SJCRH30 (cell line): Measurements from ENCODE around the gene CYP27B1. TPM values are rescaled to one million over a fixed set of nuclear protein-coding genes. Genes with fewer than 3 reads are reported as not detected.

Experiments used
- DNase-seq, 2 experiments: peaks; one replicate each; pipeline ENCODE4 v3.0.0-alpha.2; 2015 to 2020
- H3K27ac ChIP-seq: fragments of 250-450 bp; sonication (Bioruptor Pico); 2 replicates; pipeline ENCODE4 v1.5.1; 2020; ENCODE audit warnings: mild to moderate bottlenecking, moderate library complexity
- H3K27me3 ChIP-seq: fragments of 250-450 bp; sonication (Bioruptor Pico); 2 replicates; pipeline ENCODE4 v1.5.1; 2020; ENCODE audit warnings: mild to moderate bottlenecking, moderate library complexity
- H3K36me3 ChIP-seq: fragments of 250-450 bp; sonication (Bioruptor Pico); 2 replicates; pipeline ENCODE4 v1.5.1; 2020; ENCODE audit warnings: mild to moderate bottlenecking, moderate library complexity
- H3K4me1 ChIP-seq: fragments of 250-450 bp; sonication (Bioruptor Pico); 2 replicates; pipeline ENCODE4 v1.5.1; 2020; ENCODE audit warnings: mild to moderate bottlenecking, moderate library complexity
- H3K4me3 ChIP-seq: fragments of 250-450 bp; sonication (Bioruptor Pico); 2 replicates; pipeline ENCODE4 v1.5.1; 2020; ENCODE audit warnings: mild to moderate bottlenecking, moderate library complexity
- H3K9me3 ChIP-seq: fragments of 250-450 bp; sonication (Bioruptor Pico); replicated peaks from 2 replicates; pipeline ENCODE4 v1.5.1; 2020; ENCODE audit warnings: mild to moderate bottlenecking, moderate library complexity
- total RNA-seq: library from RNA; depleted of rRNA; stranded (reverse); fragments of >200 nt; shearing (Covaris generic); gene quantifications from 2 replicates; pipeline ENCODE4 v1.2.3, GENCODE V29; 2014

Gene CYP27B1
- total RNA-seq, 1 experiment from 2014 or later, result 97.4 TPM

DNA sequence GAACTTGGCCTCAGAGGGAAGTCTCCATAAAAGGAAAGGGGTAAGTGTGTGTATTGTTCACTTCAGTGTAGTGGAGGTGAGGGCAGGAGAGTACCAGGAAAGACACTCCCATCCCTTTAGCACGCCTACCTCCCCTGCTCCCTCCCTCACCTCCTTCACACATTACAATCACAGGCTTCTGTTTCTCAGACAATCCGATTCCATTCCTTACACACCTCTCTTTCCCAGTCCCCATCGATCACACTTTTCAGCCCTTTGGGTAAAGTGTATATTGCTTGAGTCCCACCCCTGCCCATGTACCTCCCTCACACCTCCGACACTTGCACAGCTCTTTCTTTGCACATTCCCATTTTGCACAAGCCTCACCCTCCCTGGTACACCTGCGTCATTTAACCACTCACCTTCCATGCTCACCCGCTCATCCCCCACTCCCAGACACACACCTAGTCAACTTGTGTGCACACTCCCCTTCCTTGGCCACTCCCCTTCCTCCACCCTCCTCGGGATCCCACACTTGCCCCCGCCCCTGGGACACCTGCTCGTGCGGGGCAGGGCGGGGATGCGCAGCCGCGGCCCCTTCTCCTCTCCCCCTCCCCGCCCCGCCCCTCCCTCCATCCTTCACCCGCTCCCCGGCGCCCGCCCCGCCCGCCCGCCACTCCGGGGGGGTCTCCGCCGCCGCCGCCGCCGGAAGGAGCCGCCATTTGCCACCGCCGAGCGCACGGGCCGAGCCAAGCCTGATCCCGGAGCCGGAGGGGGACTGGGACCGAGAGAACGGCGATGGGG, 12.3 kb downstream of the CYP27B1 start, which contains the start of gene MARCHF9:
MARCHF9 (plus strand) TSS at position 693 of the 783 bp plus-strand sequence. CDS start 426 bp downstream, outside the sequence.
- peaks cover 23% of the 10 kb centered on the region for H3K36me3 ChIP-seq
- H3K4me1 ChIP-seq, result peaks cover 27% of the 10 kb centered on the region
- H3K9me3 ChIP-seq, result no peaks in the 10 kb centered on the region
- H3K27me3 ChIP-seq, result peaks cover 7% of the 10 kb centered on the region
- no peak within 1 kb of the TSS for H3K27ac ChIP-seq
- peak within 1 kb of the TSS; percentile 60 for H3K4me3 ChIP-seq
- DNase-seq, result peak; percentile 100

DNA sequence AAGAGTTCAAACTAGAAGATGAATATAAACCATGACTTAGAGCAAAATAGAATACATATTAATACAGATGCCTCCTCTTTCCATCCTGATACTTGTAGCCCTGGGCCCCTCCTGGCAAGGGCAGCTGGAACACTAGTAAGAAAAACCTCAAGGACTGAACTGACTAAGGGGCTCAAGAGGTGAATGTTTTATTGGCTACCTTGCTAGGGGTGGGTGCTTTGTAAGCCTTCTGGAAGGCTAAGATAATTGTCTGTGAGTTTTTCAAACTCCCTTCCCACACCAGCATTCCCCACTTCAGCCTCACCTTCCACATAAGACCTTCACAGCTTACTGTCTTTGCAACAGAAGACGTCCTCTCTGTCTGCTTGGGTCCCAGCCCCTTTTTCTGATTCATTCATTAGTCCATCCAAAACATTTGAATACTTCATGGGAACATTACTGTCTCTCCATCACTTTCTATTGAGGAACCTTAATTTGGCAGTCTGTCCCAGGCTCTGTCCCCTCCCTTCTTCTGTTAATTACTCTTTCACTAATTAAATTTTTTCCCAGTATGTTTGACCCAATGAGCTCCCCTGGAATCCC, 13.0 kb downstream of the CYP27B1 start:
- no peak overlapping the region for H3K4me3 ChIP-seq
- peaks cover 29% of the 10 kb centered on the region for H3K36me3 ChIP-seq
- H3K27me3 ChIP-seq, result peaks cover 7% of the 10 kb centered on the region
- DNase-seq, result no peak
- H3K9me3 ChIP-seq, result no peaks in the 10 kb centered on the region
- H3K27ac ChIP-seq, result no peak overlapping the region
- peaks cover 27% of the 10 kb centered on the region for H3K4me1 ChIP-seq

DNA sequence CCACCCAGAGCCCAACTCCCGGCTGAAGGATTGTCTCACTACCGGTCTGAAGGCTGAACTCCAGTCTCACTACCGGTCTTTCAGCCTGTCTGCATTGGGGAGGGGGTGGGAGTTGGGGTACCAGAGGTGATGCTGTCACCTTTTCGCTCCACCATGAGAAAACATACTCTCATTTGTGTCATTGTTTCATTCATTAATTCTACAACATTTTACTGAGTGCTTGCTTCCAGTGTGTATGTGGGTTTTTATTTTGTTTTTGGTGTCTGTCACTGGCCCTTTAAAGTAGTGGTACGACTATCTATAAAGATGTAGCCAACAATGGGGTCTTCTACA, 14.2 kb downstream of the CYP27B1 start:
- Histone ChIP-seq H3K9me3 (no peaks in the 10 kb centered on the region), H3K27ac (no peak overlapping the region), H3K4me3 (peak overlapping the region; percentile 30), H3K27me3 (peaks cover 7% of the 10 kb centered on the region), H3K4me1 (peaks cover 27% of the 10 kb centered on the region), H3K36me3 (peaks cover 41% of the 10 kb centered on the region)
- DNase-seq, result no peak

DNA sequence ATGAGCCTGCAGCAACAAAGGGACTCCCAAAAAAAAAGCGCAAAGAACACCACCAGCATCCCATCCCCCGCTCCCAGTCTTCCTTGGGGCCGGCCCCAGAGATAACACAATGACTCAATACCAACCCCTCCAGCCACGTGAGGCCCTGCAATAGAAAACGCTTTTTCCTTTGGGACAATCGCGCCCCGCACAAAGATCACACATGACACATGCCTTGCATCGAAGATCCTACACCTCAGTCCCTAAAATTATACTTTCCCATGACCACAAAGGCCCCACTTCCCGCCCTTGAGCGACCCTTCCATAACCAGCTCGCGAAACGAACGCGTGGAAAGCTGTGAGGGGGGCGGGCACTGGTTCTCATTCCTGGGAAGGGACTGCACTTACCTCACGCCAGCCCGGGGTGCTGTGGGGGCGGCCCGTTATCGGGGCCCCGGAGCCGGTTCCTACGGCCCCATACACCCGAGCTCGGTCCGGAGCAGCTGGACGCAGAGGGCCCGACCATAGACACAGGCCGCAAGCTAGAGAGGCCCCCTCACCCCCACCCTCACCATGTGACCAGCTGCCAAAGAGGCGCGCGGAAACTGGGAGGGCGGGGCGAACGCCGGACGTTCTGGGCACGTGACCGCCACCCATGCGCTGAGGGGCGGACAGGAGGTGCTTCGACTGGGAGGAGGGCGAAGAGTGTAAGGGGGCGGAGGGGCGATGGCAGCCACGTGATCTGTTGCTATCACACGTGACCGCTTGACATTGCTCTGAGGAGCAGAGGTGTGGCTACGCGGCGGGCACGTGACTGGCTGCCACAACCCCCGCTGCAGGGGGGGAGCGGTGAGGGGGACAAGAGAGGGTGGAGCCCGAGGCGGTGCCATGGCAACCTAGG, 14.8 kb downstream of the CYP27B1 start, which contains the start of gene CDK4:
CDK4 (minus strand) TSS at position 523 of the 880 bp plus-strand sequence. CDS start 593 bp downstream, outside the sequence.
- Histone ChIP-seq H3K36me3 (peaks cover 47% of the 10 kb centered on the region), H3K4me3 (peak within 1 kb of the TSS; percentile 89), H3K4me1 (peaks cover 27% of the 10 kb centered on the region), H3K27ac (peak within 1 kb of the TSS; percentile 95), H3K9me3 (no peaks in the 10 kb centered on the region), H3K27me3 (peaks cover 7% of the 10 kb centered on the region)
- peak; percentile 100 for DNase-seq

DNA sequence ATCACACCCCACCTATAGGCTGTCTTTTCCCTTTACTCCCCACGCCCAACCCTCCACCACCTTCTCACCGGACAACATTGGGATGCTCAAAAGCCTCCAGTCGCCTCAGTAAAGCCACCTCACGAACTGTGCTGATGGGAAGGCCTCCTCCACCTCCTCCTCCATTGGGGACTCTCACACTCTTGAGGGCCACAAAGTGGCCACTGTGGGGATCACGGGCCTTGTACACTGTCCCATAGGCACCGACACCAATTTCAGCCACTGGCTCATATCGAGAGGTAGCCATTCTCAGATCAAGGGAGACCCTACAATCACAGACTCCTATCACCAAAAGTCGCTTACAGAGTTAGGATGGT, 15.5 kb downstream of the CYP27B1 start:
- H3K9me3 ChIP-seq, result no peaks in the 10 kb centered on the region
- peak overlapping the region; percentile 95 for H3K27ac ChIP-seq
- peaks cover 53% of the 10 kb centered on the region for H3K36me3 ChIP-seq
- peak in 1 of 2 experiments; percentile 87 for DNase-seq
- peaks cover 7% of the 10 kb centered on the region for H3K27me3 ChIP-seq
- H3K4me3 ChIP-seq, result peak overlapping the region; percentile 89
- peaks cover 26% of the 10 kb centered on the region for H3K4me1 ChIP-seq

DNA sequence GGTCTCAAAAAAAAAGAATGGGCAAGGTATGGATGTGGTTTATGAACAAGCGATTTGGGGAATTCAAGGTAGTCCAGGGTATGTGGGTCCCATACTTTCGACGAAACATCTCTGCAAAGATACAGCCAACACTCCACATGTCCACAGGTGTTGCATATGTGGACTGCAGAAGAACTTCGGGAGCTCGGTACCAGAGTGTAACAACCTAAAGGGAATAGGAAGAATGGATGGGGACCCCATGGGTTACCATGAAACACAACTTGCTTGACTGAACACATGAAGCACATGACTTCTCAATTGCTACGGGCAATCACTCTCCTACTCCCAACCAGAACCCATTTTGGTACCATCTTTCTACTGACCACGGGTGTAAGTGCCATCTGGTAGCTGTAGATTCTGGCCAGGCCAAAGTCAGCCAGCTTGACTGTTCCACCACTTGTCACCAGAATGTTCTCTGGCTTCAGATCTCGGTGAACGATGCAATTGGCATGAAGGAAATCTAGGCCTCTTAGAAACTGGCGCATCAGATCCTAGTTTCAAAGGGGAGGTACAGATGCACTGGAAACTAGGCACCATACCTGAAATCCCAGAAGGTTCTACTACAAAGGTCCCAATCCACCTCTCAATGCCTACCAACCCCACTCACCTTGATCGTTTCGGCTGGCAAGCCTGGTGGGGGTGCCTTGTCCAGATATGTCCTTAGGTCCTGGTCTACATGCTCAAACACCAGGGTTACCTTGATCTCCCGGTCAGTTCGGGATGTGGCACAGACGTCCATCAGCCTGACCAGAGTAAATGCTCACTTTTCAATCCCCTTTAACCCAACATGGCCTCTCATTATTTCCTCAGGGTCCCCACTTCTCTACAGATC, 16.1 kb downstream of the CYP27B1 start:
- Histone ChIP-seq H3K4me3 (peak overlapping the region; percentile 89), H3K36me3 (peaks cover 59% of the 10 kb centered on the region), H3K27me3 (peaks cover 7% of the 10 kb centered on the region), H3K4me1 (peaks cover 27% of the 10 kb centered on the region), H3K9me3 (no peaks in the 10 kb centered on the region), H3K27ac (peak overlapping the region; percentile 95)
- peak in 1 of 2 experiments; percentile 68 for DNase-seq

DNA sequence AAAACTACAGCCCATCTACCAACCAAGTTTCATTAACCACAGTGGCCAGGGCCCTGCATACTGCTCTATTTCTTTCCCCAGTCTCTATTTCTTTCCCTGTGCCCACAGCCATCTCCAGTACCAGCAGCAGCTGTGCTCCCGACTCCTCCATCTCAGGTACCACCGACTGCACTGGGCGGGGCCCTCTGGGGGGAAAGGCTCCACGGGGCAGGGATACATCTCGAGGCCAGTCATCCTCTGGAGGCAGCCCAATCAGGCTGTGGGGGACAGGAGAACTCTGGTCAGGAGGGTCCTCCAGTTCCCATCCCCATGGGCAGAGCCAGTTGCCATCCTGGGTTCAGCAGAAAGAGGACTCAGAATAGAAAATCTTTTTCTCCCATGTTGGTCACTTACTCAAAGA, 17.8 kb downstream of the CYP27B1 start:
- H3K36me3 ChIP-seq, result peaks cover 62% of the 10 kb centered on the region
- peaks cover 1% of the 10 kb centered on the region for H3K27me3 ChIP-seq
- H3K4me1 ChIP-seq, result peaks cover 30% of the 10 kb centered on the region
- DNase-seq, result peak in 1 of 2 experiments; percentile 79
- H3K4me3 ChIP-seq, result no peak overlapping the region
- no peak overlapping the region for H3K27ac ChIP-seq
- no peaks in the 10 kb centered on the region for H3K9me3 ChIP-seq

DNA sequence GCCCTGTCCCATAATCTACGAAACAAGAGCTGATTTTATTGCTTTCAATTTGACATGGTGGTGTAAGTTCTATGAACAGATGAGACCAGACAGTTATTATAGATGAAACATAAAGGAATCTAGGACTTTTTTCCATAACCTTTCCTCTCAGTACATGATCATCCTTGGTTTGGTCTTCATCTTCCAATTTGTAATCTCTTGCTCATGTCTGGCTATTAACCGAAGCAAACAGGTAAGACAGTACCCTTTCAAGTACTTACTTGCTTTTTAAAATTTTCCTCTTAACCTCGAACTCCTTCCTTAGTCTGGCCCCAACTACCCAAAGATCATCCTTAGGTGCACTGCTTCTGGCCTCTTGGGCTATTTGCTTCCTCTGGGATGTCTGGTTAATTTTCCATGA, 20.9 kb downstream of the CYP27B1 start:
- H3K9me3 ChIP-seq, result no peaks in the 10 kb centered on the region
- peaks cover 55% of the 10 kb centered on the region for H3K36me3 ChIP-seq
- peak overlapping the region; percentile 64; the same call in 1 of the 2 replicates for H3K4me3 ChIP-seq
- DNase-seq, result peak in 1 of 2 experiments; percentile 80
- peaks cover 25% of the 10 kb centered on the region for H3K4me1 ChIP-seq
- no peak overlapping the region; the same call in 1 of the 2 replicates for H3K27ac ChIP-seq
- H3K27me3 ChIP-seq, result peaks cover 23% of the 10 kb centered on the region

DNA sequence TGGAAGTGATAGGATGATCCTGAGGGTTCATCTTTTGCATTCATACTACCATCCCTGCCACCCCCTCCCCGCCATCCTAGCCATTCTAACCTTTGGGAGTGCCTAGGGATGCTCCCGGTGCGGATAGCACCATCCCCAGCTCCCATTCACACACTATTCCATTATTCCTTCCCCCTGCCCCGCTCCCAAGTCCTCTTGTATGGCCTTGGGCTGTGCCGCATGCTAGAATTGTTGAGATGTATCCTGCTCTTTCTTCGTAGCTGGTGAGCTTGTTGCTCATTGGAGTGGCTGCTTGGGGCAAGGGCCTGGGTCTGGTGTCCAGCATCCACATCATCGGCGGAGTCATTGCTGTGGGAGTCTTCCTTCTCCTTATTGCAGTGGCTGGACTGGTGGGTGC, 21.4 kb downstream of the CYP27B1 start:
- no peaks in the 10 kb centered on the region for H3K9me3 ChIP-seq
- H3K4me1 ChIP-seq, result peaks cover 20% of the 10 kb centered on the region
- H3K27ac ChIP-seq, result peak overlapping the region; percentile 89
- peak overlapping the region; percentile 64 for H3K4me3 ChIP-seq
- no peak for DNase-seq
- peaks cover 29% of the 10 kb centered on the region for H3K27me3 ChIP-seq
- H3K36me3 ChIP-seq, result peaks cover 50% of the 10 kb centered on the region

DNA sequence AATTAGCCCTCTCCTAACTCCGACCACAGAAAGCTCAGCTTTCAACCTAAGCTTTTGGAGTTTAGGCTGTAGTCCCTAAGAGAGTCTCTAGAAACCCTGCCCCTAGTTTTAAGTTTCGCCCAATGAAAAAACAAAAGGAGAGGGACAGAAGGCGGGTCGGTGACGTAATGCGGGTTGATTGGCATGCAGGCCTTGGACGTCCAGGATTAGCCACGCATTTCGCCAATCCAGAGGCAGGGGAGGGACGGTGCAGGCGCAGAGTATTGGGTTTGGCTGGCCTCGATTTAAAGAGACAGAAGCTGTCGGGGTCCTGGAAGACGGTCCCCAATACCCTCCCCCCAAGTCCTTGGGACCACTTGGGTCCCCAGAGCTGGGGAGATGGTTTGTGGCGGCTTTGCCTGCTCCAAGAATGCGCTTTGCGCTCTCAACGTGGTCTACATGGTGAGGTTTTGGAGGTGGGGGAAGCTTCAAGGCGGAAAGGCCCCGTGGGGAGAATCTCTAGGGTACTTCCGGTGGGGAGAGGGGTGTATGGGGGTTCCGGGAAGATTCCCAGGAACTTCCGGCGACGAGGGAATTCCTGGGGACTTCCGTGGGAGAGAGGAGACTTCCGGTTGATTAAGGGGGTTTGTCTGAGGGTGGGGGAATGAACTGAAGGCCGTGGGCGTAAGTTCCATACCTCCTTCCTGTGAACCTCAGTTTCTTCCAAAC, 21.9 kb downstream of the CYP27B1 start, which contains the start of gene TSPAN31:
TSPAN31 (plus strand) TSS at position 263 of the 708 bp plus-strand sequence; CDS start at position 379, 116 bp downstream.
- peaks cover 44% of the 10 kb centered on the region for H3K36me3 ChIP-seq
- peak within 1 kb of the TSS; percentile 89 for H3K27ac ChIP-seq
- peaks cover 19% of the 10 kb centered on the region for H3K4me1 ChIP-seq
- peaks cover 34% of the 10 kb centered on the region for H3K27me3 ChIP-seq
- H3K9me3 ChIP-seq, result no peaks in the 10 kb centered on the region
- peak; percentile 100 for DNase-seq
- H3K4me3 ChIP-seq, result peak within 1 kb of the TSS; percentile 64

DNA sequence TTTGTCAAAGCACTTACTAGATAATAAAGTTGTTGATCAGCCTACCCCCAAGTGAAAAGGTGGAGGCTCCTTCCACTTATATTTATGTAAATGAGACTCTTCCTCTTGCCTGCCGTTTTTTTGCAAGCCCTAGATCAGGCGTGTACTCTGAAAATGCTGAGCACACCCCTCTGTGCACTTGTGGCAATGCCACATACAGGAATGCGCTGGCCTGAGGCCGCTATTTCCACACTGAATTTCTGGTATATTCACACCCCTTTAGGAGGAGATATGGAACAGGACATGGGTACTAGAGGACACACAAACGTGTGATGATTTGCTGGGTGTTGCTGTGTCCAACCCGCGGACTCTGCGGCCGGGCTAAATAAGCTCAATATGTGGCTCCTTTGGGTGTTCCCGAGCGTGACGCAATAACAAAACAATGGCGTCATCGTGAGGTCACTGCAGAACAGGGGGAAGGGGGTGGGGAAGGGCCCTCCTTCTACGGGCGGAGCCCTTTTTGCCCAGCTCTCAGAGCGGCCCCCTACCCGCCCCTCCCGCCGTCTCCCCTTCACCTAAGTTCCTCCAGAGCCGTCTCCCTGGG, 22.6 kb downstream of the CYP27B1 start:
- H3K9me3 ChIP-seq, result no peaks in the 10 kb centered on the region
- H3K4me1 ChIP-seq, result peaks cover 20% of the 10 kb centered on the region
- peak overlapping the region; percentile 64 for H3K4me3 ChIP-seq
- H3K27me3 ChIP-seq, result peaks cover 41% of the 10 kb centered on the region
- peaks cover 38% of the 10 kb centered on the region for H3K36me3 ChIP-seq
- no peak for DNase-seq
- peak overlapping the region; percentile 89 for H3K27ac ChIP-seq

DNA sequence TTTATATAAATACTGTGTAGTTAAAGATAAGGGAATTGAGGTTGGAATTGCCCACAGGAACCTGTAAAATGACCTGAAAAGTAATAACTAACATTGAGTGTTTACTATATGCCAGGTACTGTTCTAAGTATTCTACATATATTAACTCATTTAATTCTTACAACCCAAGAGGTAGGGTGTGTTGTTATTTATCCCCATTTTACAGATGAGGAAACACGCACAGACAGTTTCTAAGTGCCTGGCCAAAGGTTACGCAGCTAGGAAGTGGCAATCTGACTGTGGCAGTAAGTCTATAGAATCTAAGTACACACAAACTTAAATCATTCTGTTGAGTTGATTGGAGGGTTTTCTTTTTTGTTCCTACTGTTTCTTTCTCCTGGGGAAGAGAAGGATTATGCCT, 23.1 kb downstream of the CYP27B1 start:
- DNase-seq, result no peak
- Histone ChIP-seq H3K27ac (no peak overlapping the region), H3K27me3 (peaks cover 45% of the 10 kb centered on the region), H3K9me3 (no peaks in the 10 kb centered on the region), H3K4me3 (peak overlapping the region; percentile 64), H3K4me1 (peaks cover 24% of the 10 kb centered on the region), H3K36me3 (peaks cover 32% of the 10 kb centered on the region)
